ENCODE results near the gene MINDY4. TPM values are rescaled to one million over a fixed set of nuclear protein-coding genes. Genes with fewer than 3 reads are reported as not detected.

The MINDY4 gene
- total RNA-seq, 2 donors from 2014 or later, result 2.2 to 4.2 TPM

- TF ChIP-seq CTCF (IDR thresholded peaks at IDR 0.05), result no peak
- Histone ChIP-seq H3K27ac (no peak overlapping the region), H3K9me3 (no peaks in the 10 kb centered on the region), H3K4me1 (no peaks in the 10 kb centered on the region), H3K9ac (ENCODE audit: low read depth in 2 of 2, low read length in 2 of 2) (no peak overlapping the region), H3K4me3 (no peak overlapping the region), H3K36me3 (no peaks in the 10 kb centered on the region), H3K27me3 (no peaks in the 10 kb centered on the region)
- intact Hi-C loops (cut with DNase I), result loop anchor here (10.0 kb wide), 1 partner anchor 107 kb away; no protein-coding TSS in a partner anchor
- DNase-seq, result no peak
Measured at GRCh38 chr7:30731581-30731980, 39.6 kb upstream of the MINDY4 start.

GRCh38 chr7:30732606-30733005 is 38.6 kb upstream of the MINDY4 start:
- Histone ChIP-seq H3K27ac (no peak overlapping the region), H3K27me3 (no peaks in the 10 kb centered on the region), H3K9me3 (no peaks in the 10 kb centered on the region), H3K9ac (ENCODE audit: low read depth in 2 of 2, low read length in 2 of 2) (no peak overlapping the region), H3K36me3 (no peaks in the 10 kb centered on the region), H3K4me1 (no peaks in the 10 kb centered on the region), H3K4me3 (no peak overlapping the region)
- intact Hi-C loops (cut with DNase I), result loop anchor here (10.0 kb wide), 1 partner anchor 108 kb away; no protein-coding TSS in a partner anchor
- DNase-seq, result no peak
- no peak for TF ChIP-seq CTCF (IDR thresholded peaks at IDR 0.05)

- Histone ChIP-seq H3K4me1 (no peaks in the 10 kb centered on the region), H3K36me3 (no peaks in the 10 kb centered on the region), H3K9ac (ENCODE audit: low read depth in 2 of 2, low read length in 2 of 2) (no peak overlapping the region), H3K4me3 (no peak overlapping the region), H3K27ac (no peak overlapping the region), H3K9me3 (no peaks in the 10 kb centered on the region), H3K27me3 (no peaks in the 10 kb centered on the region)
- intact Hi-C loops (cut with DNase I), result loop anchor here (10.0 kb wide), 1 partner anchor 108 kb away; no protein-coding TSS in a partner anchor
- TF ChIP-seq CTCF (IDR thresholded peaks at IDR 0.05), result no peak
- DNase-seq, result no peak
Measured at GRCh38 chr7:30733216-30733615, 38.0 kb upstream of the MINDY4 start.

- no peaks in the 10 kb centered on the region for H3K9me3 ChIP-seq
- no peak overlapping the region for H3K4me3 ChIP-seq
- TF ChIP-seq CTCF (IDR thresholded peaks at IDR 0.05), result no peak
- no peak for DNase-seq
- intact Hi-C loops (cut with DNase I), result loop anchor here (10.0 kb wide), 1 partner anchor 109 kb away; no protein-coding TSS in a partner anchor
- no peaks in the 10 kb centered on the region for H3K4me1 ChIP-seq
- H3K36me3 ChIP-seq, result no peaks in the 10 kb centered on the region
- H3K9ac ChIP-seq (ENCODE audit: low read depth in 2 of 2, low read length in 2 of 2), result no peak overlapping the region
- H3K27me3 ChIP-seq, result no peaks in the 10 kb centered on the region
- H3K27ac ChIP-seq, result no peak overlapping the region
Measured at GRCh38 chr7:30733691-30734090, 37.5 kb upstream of the MINDY4 start.

- H3K9ac ChIP-seq (ENCODE audit: low read depth in 2 of 2, low read length in 2 of 2), result no peak overlapping the region
- TF ChIP-seq CTCF (IDR thresholded peaks at IDR 0.05), result no peak
- no peaks in the 10 kb centered on the region for H3K36me3 ChIP-seq
- H3K9me3 ChIP-seq, result no peaks in the 10 kb centered on the region
- H3K4me1 ChIP-seq, result no peaks in the 10 kb centered on the region
- no peak overlapping the region for H3K4me3 ChIP-seq
- DNase-seq, result no peak
- no peaks in the 10 kb centered on the region for H3K27me3 ChIP-seq
- no peak overlapping the region for H3K27ac ChIP-seq
- intact Hi-C loops (cut with DNase I), result loop anchor here (10.0 kb wide), 1 partner anchor 110 kb away; no protein-coding TSS in a partner anchor
Measured at GRCh38 chr7:30734497-30734896, 36.7 kb upstream of the MINDY4 start.
